Measurements from ENCODE around the gene LRP1. TPM values are rescaled to one million over a fixed set of nuclear protein-coding genes. Genes with fewer than 3 reads are reported as not detected.
A peak's percentile ranks its signal among the peaks of the same experiment; 100 is the strongest.

Gene LRP1
- total RNA-seq, 6 experiments from 2014 or later, result 187 to 332 (median 201) TPM

DNA sequence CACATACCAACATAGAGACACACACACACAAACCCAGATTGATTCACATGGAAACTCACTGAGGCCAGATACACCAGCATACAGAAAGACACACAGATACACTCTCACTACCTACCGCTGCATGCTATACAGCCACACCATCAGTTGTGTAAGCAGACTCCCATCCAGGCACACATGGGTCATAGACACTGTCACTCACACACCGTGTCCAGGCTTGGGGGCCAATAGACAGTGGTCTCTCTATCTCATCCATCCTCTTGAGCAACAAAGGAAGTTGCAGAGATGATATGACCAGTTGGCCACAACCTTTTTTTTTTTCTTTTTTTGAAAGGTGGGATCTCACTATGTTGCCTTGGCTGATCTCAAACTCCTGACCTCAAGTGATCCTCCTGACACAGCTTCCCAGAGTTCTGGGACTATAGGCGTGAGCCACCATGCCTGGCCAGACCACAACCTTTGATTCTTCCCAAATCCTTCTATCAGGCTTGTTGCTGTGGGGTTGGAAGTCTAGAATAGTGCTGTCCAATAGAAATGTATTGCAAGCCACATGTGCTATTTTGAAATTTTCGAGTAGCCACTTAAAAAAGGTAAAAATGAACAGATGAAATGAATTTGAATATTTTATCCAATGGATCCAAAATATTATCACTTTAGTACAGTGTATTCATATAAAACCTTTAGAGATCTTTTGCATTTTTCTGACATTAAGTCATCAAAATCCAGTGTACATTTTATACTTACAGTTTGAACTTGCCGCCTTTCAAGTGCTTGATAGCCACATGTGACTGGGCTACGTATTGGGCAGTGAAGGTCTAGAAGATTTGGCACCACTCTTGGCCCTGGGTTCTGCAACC lies 11.7 kb downstream of the LRP1 start:
- DNase-seq, result peak; percentile 61
- Mint-ChIP-seq H3K9me3 (no peaks in the 10 kb centered on the region), H3K36me3 (ENCODE audit: low read depth) (peaks cover 40% of the 10 kb centered on the region), H3K27ac (peak overlapping the region; percentile 78), H3K4me3 (peak overlapping the region; percentile 11; the same call in 1 of the 2 replicates), H3K4me1 (ENCODE audit: low read depth) (peaks cover 80% of the 10 kb centered on the region), H3K27me3 (ENCODE audit: insufficient read depth) (peaks cover 2% of the 10 kb centered on the region; the same call in 1 of the 2 replicates)
- TF ChIP-seq, protein P1, sequence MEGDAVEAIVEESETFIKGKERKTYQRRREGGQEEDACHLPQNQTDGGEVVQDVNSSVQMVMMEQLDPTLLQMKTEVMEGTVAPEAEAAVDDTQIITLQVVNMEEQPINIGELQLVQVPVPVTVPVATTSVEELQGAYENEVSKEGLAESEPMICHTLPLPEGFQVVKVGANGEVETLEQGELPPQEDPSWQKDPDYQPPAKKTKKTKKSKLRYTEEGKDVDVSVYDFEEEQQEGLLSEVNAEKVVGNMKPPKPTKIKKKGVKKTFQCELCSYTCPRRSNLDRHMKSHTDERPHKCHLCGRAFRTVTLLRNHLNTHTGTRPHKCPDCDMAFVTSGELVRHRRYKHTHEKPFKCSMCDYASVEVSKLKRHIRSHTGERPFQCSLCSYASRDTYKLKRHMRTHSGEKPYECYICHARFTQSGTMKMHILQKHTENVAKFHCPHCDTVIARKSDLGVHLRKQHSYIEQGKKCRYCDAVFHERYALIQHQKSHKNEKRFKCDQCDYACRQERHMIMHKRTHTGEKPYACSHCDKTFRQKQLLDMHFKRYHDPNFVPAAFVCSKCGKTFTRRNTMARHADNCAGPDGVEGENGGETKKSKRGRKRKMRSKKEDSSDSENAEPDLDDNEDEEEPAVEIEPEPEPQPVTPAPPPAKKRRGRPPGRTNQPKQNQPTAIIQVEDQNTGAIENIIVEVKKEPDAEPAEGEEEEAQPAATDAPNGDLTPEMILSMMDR (IDR thresholded peaks at IDR 0.05), result no peak

DNA sequence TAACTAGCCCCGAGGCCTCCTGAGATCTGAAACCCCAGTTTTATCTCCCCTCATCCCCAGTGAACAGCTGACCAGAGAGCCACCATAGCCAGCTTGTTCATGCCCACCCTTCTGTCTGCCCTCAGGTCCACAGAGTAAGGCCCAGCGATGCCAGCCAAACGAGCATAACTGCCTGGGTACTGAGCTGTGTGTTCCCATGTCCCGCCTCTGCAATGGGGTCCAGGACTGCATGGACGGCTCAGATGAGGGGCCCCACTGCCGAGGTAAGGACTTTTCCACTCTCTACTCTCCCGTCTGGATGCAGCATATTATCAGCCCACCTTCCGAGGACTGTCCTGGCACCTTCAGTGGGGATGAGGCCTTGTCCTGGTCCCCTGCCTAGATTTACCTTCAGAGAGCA lies 13.0 kb downstream of the LRP1 start:
- no peak for DNase-seq
- Mint-ChIP-seq H3K27me3 (ENCODE audit: insufficient read depth) (peaks cover 4% of the 10 kb centered on the region; the same call in 1 of the 2 replicates), H3K36me3 (ENCODE audit: low read depth) (peaks cover 49% of the 10 kb centered on the region), H3K9me3 (no peaks in the 10 kb centered on the region), H3K4me1 (ENCODE audit: low read depth) (peaks cover 79% of the 10 kb centered on the region), H3K27ac (0 out of 2 replicates have a peak overlapping the region, but pooled peaks have one; percentile 24), H3K4me3 (no peak overlapping the region)
- TF ChIP-seq, protein P1 (IDR thresholded peaks at IDR 0.05), result no peak

DNA sequence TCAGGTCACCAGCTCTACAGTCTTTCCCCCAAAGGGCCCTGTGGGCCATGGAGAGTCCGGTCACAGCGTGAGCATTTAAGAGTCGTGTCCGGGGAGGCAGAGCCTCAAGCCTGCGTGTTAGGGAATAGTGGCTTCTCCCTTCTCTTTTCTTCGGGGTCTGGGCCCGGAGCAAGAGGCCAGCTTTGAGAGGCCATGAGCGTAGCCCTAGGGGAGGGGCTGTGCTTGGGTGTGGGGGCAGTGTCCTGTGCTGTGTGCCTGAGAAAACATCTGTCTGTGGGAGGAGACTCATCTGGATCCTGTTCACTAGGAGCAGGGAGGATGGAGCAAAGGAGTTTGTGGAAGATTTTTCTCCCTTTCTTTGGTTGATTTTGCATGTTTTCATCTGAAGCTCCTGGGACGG lies 13.8 kb downstream of the LRP1 start:
- H3K4me1 Mint-ChIP-seq (ENCODE audit: low read depth), result peaks cover 79% of the 10 kb centered on the region
- H3K27ac Mint-ChIP-seq, result peak overlapping the region; percentile 38; the same call in 1 of the 2 replicates
- H3K27me3 Mint-ChIP-seq (ENCODE audit: insufficient read depth), result peaks cover 2% of the 10 kb centered on the region
- TF ChIP-seq, protein P1 (IDR thresholded peaks at IDR 0.05), result no peak
- H3K9me3 Mint-ChIP-seq, result no peaks in the 10 kb centered on the region
- H3K36me3 Mint-ChIP-seq (ENCODE audit: low read depth), result peaks cover 50% of the 10 kb centered on the region
- DNase-seq, result no peak
- H3K4me3 Mint-ChIP-seq, result no peak overlapping the region

DNA sequence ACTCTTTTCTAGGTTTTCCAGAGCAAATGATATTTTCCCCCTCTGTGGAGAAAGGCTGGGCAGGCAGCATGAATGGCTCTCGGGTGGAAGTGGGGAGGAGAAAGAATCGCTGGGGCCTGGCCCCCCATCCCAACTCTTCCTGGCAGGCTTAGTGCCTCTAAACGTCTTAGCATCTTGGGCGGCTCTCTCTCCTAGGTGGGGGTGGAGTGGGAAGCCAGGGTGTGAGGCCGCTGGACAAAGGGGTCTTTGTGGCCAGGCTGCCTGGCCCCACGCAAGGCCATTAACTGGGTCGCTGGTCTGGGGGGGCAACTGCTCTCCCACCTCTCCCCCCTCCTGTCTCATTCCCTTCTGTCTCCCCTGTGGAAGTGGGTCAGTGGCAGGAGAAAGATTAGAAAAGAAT lies 14.4 kb downstream of the LRP1 start:
- Mint-ChIP-seq H3K4me3 (no peak overlapping the region), H3K4me1 (ENCODE audit: low read depth) (peaks cover 80% of the 10 kb centered on the region), H3K36me3 (ENCODE audit: low read depth) (peaks cover 56% of the 10 kb centered on the region), H3K27me3 (ENCODE audit: insufficient read depth) (peaks cover 2% of the 10 kb centered on the region), H3K9me3 (no peaks in the 10 kb centered on the region), H3K27ac (peak overlapping the region; percentile 52)
- DNase-seq, result no peak
- TF ChIP-seq, protein P1 (IDR thresholded peaks at IDR 0.05), result no peak

DNA sequence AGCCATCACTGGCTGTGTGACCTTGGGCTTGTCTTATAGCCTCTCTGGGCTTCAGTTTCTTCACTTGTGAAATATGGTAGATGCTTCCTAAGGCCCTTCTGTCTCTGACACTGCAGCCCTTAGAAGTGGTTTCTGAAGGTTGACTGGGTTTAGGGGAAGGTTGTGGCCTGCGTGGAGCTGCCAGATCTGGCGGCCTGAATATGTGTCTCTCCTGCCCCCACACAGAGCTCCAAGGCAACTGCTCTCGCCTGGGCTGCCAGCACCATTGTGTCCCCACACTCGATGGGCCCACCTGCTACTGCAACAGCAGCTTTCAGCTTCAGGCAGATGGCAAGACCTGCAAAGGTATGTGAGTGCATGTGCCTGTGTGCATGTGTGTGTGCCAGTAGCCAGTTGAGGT lies 15.2 kb downstream of the LRP1 start:
- Mint-ChIP-seq H3K4me3 (no peak overlapping the region), H3K27ac (no peak overlapping the region), H3K27me3 (ENCODE audit: insufficient read depth) (peaks cover 2% of the 10 kb centered on the region), H3K9me3 (no peaks in the 10 kb centered on the region), H3K4me1 (ENCODE audit: low read depth) (peaks cover 80% of the 10 kb centered on the region), H3K36me3 (ENCODE audit: low read depth) (peaks cover 58% of the 10 kb centered on the region)
- DNase-seq, result no peak
- TF ChIP-seq, protein P1 (IDR thresholded peaks at IDR 0.05), result no peak

Data from HFFc6 (cell line).